HL-60 (cell line): ENCODE data around the gene WNT10A.

Experiments used
- CTCF ChIP-seq: IDR thresholded peaks from one replicate; pipeline ENCODE4 v1.5.1; 2011; ENCODE audit warnings: low read length, control low read depth, inconsistent platforms; ENCODE audit not compliant: insufficient read depth
- GABPA ChIP-seq: IDR thresholded peaks from 2 replicates; pipeline ENCODE4 v1.6.1; 2012; ENCODE audit warnings: low read depth
- POLR2AphosphoS5 ChIP-seq: IDR thresholded peaks from 2 replicates; pipeline ENCODE4 v1.6.1; 2012; ENCODE audit warnings: low read depth
- REST ChIP-seq: IDR thresholded peaks from 2 replicates; pipeline ENCODE4 v1.6.1; 2012; ENCODE audit warnings: low read depth; ENCODE audit not compliant: insufficient replicate concordance
- SPI1 ChIP-seq: IDR thresholded peaks from 2 replicates; pipeline ENCODE4 v1.6.1; 2012; ENCODE audit warnings: low read depth, mild to moderate bottlenecking, borderline replicate concordance

- TF ChIP-seq CTCF, result peak; percentile 85
- no peak for TF ChIP-seq REST
- no peak for TF ChIP-seq POLR2AphosphoS5
- TF ChIP-seq GABPA, result no peak
- TF ChIP-seq SPI1, result no peak
Measured at GRCh38 chr2:218876562-218877219, 4.0 kb upstream of the WNT10A start.
